GM10248 (cell line): ENCODE measurements around the gene PARVA.

Experiments used
- CTCF ChIA-PET: fragments of 300-600 bp; sonication (Branson Sonifier 250); formaldehyde crosslinking; extraction: SDS; loops from one replicate; lab custom pipeline; 2021; ENCODE audit warnings: antibody characterized with exemption; lab: Yijun Ruan, JAX
- POLR2A ChIA-PET: fragments of 350-650 bp; sonication (Branson Sonifier 250); formaldehyde crosslinking; extraction: SDS; loops from one replicate; lab custom pipeline; 2020; ENCODE audit warnings: antibody characterized with exemption; lab: Yijun Ruan, JAX
- DNase-seq: peaks from one replicate; pipeline ENCODE4 v3.0.0; 2012; ENCODE audit errors: extremely low spot score
- TF ChIP-seq, protein P1 (sequence below): IDR thresholded peaks from 2 replicates; pipeline ENCODE4 v1.5.1; 2012; ENCODE audit warnings: mild to moderate bottlenecking, low read depth; ENCODE audit errors: extremely low read depth, missing control alignments, control extremely low read depth

PARVA gene

GRCh38 chr11:12392672-12393071 lies 15.3 kb downstream of the PARVA start:
- ChIA-PET POLR2A (no interaction called here), CTCF (no interaction called here)
- TF ChIP-seq, protein P1, sequence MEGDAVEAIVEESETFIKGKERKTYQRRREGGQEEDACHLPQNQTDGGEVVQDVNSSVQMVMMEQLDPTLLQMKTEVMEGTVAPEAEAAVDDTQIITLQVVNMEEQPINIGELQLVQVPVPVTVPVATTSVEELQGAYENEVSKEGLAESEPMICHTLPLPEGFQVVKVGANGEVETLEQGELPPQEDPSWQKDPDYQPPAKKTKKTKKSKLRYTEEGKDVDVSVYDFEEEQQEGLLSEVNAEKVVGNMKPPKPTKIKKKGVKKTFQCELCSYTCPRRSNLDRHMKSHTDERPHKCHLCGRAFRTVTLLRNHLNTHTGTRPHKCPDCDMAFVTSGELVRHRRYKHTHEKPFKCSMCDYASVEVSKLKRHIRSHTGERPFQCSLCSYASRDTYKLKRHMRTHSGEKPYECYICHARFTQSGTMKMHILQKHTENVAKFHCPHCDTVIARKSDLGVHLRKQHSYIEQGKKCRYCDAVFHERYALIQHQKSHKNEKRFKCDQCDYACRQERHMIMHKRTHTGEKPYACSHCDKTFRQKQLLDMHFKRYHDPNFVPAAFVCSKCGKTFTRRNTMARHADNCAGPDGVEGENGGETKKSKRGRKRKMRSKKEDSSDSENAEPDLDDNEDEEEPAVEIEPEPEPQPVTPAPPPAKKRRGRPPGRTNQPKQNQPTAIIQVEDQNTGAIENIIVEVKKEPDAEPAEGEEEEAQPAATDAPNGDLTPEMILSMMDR, result no peak
- DNase-seq, result no peak

DNA sequence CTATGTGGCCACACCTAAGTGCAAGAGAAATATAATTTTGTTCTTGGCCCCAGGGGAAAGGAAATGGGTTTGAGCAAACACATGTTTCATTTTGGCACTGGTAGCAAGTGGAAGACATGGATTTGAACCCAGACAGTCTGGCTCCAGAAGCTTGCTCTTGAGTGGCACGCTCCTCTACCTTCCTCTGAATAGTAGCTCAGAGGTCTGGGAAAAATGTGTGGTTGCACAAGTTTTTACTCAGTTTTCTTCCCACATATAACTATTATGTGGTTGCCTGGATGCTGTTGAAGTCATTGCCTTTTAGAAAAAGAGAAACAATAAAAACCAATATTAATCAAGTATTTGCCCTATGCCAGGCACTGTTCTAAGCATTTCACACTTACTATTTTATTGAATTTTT lies 16.3 kb downstream of the PARVA start:
- DNase-seq, result no peak
- TF ChIP-seq, protein P1, result no peak
- ChIA-PET POLR2A (interaction anchor here (0.6 kb wide), 1 partner anchor 22 kb away, joined by 3 read pairs; no protein-coding TSS in a partner anchor), CTCF (interaction anchor here (0.8 to 1.2 kb wide), 2 partner anchors 10 to 495 kb away, joined by 3 to 5 read pairs; no protein-coding TSS in a partner anchor)

- TF ChIP-seq, protein P1, result no peak
- POLR2A ChIA-PET, result interaction anchor here (0.6 kb wide), 1 partner anchor 23 kb away, joined by 3 read pairs; no protein-coding TSS in a partner anchor
- DNase-seq, result no peak
- CTCF ChIA-PET, result no interaction called here
These were observed 17.2 kb downstream of the PARVA start for GRCh38 chr11:12394601-12395000.

- CTCF ChIA-PET, result no interaction called here
- DNase-seq, result no peak
- TF ChIP-seq, protein P1, result no peak
- POLR2A ChIA-PET, result no interaction called here
These were observed 18.0 kb downstream of the PARVA start for GRCh38 chr11:12395333-12395732.

- no peak for DNase-seq
- TF ChIP-seq, protein P1, result no peak
- CTCF ChIA-PET, result no interaction called here
- POLR2A ChIA-PET, result no interaction called here
These were observed 20.6 kb downstream of the PARVA start for GRCh38 chr11:12397931-12398334.

- CTCF ChIA-PET, result no interaction called here
- no peak for DNase-seq
- TF ChIP-seq, protein P1, result no peak
- POLR2A ChIA-PET, result no interaction called here
These were observed 22.0 kb downstream of the PARVA start for GRCh38 chr11:12399355-12399754.
